IPS-NIHi11 (cell line): ENCODE data around the gene HLX.

Experiments used
- DNase-seq: peaks from one replicate; pipeline ENCODE4 v3.0.0; 2012; ENCODE audit warnings: mixed read lengths, low spot score

HLX gene

DNA sequence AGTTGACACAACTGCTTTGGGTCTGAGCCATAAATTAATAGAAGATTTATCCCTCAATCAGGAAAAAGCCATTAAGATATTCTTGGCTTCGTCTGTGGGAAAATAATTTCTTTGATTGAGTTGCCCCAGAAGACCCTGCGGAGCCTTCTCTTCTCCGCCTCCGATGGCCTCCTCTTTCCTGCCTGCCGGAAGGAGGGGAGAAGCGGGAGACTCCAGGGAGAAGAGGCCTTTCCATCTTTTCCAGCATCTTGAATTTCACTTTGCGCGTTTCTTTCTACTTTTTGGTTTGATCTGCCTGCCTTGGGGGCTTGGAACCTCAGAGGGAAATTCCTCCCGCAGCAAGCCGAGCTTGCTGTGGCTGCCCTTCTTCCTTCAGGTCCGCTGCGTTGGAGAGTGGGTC is 16.8 kb downstream of the HLX start:
- no peak for DNase-seq

DNA sequence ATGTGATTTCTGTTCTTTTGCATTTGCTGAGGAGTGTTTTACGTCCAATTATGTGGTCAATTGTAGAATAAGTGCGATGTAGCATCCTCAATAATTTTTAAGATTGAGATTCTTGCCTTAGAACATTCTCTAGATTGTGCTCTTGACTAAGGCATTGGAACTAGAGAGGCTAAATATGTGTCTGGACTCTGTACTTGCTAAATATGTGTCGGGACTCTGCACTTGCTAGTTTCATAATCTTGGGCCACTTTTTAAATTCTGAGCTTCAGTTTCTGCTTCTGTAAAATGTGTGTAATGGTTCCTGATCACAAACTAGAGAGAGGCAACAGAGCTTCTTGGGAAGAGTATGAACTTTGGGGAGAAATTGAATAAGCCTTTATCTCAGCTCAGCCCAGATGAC is 21.6 kb downstream of the HLX start:
- DNase-seq = no peak

DNA sequence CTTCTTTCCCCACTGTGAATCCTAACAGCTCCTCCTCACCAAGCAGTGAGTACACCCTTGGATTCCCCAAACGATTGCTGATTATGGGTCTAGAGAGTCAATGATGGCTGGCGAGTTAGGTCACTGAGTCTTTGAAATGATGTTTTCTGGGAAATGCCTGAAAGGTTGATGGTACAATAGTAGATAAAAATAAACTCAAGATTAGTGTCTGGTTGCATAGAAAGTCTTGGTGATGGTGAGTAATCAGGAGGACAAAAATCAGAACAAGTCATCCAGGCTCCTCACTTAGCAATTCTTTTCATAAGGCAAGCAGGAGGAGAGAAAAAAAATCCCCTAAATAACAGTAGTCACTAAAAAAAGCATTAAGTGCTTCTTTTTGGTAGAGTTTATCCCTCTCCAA is 22.6 kb downstream of the HLX start:
- no peak for DNase-seq

DNA sequence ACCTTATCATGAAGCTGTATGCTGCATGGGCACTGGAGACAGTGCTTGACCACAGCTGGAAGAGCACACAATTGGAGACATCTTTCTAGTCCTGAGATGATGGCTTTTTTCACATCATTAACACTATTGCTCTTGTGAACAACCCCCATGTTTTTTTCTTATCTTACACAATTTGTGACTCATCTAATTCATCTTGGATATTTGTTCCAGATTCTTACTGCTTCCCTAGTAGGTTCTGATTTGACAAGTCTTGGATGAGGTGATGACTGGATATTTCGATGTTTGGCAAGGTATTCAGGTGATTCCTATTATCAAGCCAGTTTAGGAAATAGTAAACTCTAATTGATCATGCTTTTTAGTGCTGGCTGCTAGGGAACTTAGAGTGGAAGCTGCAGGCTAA is 23.7 kb downstream of the HLX start:
- DNase-seq = no peak

DNA sequence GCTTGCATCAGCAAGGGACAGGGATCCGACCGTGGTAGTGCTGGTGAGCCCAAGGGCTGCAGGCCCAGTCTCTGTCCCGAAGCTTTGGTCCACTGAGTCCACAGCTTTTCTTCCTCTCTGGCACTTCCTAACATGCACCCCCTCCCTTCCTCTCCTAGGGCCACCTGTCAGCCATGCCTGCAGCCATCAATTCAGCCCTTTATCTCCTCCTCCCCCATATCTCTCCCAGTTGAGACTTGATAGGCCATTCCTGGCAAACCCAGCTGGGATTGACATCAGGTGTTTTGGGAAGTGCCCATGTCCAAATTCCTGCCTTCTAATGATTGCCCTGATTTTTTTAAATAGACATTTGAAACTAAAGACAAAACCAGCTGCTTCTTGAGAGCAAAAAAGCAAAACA is 25.6 kb downstream of the HLX start:
- DNase-seq = no peak

DNA sequence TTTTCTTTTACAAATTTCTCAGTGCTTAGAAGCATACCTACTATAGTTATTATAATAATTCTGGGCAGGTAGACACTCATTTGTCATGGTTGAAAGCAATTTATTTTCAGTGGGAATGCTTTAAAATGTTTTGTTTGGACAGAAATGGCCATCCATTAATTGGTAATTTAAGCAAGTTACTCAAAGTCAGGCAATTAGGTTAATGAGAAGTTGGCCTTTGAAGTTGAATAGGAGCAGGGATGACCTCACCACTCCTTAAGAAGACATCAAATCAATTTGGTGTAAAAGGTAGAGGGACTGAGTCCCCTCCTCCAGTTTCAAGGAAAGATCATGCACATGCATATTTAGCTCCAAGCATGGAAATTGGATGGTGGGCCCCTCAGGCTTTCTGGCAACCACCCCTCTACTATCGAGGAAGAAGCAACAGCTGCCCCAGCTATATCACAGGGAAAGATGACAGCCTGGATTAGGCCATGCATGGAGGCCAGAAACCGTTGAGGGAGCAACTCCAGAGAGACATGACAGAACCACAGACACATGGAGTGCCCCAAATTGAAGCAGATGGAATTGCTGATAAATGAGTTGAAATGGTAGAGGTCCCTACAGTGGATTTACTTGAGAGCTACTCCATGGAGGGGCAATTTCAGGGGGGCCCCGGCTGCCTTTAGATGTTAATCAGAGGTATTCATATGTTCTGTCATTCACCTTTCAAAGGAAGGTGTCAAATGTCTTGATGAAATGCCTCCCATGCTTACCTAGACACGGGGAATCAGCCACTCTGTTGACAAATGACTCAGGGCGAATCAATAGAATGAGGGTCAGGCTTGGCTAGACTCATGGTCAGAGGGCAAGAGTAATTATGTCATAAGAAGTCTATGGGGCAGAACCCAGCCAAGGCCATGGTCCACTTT is 26.7 kb downstream of the HLX start:
- no peak for DNase-seq

DNA sequence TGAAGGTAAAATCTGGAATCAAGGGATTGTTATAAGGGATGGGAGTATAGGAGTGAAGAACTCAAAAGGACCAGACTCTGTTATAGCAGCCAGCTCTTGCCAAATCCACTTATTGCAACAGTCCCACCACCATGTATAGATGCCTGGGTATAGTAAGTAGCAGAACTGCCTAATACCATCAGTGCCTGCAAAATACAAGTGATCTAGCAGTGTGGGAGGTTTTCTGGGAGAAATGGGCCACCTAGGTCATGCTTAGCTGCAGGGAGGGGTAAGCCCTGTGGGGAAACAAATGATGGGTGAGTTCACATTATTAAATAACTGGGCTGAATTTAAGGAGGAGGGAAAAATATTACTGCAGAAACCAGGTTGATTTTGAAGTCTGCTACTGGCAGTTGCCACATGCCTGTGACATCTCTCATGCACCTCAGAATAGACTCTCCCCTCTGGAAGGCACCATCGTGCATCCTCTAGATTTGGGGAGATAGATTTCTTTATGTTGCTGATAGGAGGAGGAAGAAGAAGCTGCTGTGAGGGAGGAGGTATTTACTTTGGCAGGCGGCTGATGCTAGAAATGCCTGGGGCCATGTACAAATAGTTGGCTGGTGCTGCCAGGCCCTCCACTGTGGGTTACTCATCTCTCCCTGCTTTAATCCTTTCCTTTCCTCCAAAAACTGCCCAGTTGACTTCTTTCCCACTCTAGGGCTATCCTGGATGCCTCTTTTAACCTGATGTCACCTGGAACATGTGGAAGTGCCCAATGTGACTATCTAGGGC is 27.5 kb downstream of the HLX start:
- DNase-seq = no peak

DNA sequence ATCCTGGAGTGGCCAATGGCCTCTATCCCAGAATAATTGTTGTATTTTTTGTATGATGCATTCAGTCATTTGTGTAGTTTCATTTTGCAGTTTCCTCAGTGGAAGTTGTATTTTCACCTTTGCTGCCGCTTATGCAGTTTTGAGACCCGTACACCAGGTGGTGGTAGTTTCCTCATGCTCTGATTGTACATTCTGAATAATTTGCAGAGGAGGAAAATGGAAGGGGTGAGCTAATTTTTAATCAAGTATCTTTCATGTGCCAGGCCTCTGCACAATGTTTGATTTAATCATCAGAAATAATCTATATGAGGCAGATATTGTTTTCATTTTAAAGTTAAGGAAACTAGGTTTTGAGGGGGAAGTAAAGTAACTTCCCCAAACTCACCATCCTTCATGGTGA is 29.5 kb downstream of the HLX start:
- no peak for DNase-seq

DNA sequence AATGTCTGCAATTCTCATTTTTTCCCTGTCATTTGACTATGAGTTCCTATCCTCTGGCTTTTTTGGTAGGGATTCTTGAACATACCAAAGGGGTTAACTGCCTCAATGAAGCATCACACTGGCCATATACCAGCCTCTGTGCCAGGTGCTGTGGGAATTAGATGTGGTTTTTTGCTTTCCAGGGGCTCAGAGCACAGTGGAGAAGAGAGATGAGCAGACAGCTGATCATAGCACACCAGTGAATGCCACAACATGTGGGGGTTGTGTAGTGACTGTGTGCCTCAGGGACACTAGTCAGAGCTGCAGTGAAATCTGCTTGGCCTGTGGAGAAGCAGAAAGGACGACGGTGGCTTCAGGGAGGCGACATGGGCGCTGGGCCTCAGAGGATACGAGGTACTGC is 30.8 kb downstream of the HLX start:
- no peak for DNase-seq

DNA sequence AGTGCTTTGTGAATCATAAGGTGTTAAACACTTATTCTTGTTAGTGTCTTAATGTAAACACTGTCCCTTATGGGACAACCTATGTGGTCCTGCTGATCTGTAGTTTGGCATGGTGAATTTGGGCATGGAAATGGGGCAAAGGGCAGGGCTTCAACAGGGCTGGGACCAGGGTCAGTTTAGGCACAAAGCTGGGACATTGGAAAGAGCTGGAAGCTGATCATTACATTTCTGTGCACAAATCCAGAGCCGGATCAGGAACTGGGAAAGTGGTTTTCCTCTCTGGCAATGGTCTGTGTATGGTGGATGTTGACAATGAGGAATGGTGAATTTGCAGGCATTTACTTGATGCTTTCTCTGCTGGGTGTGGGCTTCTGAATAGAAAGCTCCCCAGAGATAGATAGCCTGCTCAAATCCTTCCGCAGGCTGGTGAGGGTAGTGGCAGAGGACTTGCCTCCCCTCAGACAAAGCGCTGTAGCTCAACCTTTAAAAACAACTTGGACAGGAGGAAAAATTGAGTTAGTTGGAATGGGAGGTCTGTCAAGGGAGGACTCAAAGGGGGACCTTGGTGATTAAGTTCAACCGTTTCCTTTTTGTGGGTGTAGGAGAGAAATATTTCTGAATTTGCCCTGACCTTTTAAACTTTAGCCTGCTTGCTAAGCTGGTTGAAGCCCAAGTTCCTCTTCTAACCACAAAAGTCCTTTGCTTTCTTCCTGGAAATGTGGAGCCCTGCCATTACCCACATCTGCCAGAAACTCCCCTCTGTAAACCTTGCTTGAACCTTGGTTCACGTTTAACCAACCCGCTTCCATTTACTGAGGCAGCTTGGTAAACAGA is 35.3 kb downstream of the HLX start:
- no peak for DNase-seq

DNA sequence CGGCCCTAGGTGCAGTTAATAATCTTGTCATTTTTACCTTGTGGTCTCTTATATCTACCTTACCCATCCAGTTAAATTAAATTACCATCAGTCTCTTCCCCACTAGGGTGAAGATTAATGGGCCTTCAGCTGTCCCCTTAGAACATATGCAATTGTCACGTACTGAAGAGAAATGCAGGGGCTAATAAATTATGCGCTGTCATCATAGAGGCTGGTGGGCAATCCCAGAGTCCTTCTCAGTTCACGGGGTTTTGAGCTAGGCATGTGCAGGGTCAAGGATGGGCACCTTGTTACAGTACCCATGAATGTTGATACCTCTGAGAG is 35.8 kb downstream of the HLX start:
- DNase-seq = no peak

DNA sequence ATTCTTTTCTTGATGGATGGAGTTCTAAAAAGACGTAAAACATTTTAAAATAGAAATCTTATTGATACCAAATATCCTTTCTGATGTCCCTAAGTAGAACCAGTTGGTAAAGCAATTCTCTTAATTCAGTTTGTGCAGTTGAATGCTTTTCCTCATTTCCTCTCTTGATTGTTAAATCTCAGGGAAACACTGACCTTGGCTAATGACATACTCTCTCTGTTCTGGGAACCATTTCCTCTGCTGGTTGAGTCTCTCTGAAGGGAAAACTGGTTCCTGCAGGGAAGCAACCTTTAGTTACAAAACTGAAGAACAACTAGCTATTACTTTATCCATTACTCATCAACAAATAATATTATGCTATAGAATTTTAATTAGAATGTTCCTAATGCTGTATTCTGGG is 36.7 kb downstream of the HLX start:
- DNase-seq = no peak

DNA sequence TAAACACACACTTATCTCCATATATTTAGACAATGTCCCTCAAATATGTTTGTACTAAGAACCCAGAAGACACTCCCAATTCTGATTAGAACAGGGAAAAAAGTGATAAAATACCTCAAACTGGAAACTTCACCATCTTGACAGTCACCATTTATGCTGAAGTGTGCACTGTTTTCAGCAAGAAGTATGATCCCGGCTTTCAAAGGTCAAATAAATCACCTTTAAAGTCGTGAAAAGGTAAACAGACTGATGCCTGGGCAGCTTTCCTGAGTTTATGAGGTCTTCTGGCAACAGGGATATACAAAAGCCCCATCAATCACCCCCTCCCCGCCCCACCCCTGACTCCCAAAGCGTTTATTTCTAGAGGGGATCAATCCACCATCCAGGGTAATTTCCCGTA is 37.9 kb downstream of the HLX start:
- no peak for DNase-seq

DNA sequence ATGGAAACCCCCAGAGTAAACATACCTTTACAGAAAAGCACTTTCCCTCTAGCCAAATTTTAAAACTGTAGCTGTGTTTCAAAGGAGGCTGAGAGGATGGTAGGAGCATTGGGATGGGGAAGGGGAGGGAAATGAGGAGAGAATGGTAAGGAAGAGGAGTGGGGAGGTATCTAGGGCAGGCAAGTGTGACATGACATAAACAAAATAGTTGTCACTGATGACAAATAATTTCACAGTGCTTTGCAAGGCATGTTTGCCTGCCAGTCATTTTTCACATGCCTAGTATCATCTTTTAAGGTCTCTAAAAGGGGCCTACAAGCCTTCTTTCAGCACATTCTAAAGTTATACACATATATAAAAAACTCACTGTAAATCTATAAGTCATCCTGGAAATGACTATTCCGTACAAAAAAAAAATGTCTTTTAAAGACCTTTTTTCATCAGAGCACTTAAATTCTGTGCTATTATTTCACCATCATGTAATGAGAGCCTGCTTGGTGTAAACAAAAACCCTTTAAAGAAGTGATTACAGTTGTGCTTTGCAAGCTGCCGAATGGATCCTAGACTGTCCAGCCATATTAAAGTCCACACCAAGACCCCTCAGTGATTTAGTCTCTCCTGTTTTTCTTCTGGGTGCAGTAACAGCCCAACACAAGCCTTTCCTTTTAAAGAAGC is 38.4 kb downstream of the HLX start:
- DNase-seq = no peak

DNA sequence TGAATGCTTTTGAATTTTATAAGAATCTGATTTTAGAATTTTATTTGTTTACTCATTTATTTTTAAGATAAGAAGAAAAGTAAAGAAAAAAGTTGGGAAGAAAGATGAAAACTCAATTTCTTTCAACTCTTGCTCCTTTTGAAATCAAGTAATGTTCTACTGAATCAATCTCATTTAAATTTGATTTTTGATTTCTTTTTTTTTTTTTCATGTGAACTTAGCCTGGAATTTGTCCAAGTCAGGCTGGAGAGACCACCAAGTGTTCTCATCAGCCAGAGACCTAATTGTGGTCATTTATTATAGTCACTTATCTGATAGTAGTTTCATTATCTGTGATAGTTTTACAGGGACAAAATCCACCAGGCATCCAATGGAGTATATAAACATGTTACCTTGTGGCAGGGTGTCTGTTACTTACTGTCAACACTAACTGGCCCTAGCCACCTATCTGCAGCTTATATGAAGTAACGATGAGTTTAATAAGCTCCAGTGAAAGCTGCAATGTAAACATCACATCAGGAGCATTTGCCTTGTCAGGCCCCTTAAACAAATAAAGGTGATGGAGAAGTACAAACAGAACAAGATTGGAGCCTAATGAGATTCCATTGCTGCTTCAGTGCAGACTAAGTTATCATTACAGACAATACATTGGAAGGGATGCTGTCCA is 39.2 kb downstream of the HLX start:
- no peak for DNase-seq

DNA sequence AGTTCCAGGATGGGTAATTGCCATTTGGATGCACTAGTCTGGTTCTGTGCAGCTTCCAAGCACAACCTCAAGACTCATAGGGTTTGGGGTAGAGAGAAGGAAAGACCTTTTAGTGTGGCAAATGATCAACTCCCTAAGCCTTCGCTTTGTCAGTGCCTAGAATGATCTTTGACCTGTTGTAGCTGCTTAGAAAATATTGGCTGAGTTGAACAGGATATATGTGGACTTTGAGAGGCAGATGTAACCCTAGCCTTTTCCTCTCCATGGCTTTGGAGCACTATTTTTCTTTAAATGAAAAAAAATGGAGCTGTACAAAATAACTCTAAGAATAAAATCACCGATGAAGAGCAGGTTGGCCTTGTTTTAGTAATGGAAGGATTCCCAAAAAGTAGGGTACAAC is 41.7 kb downstream of the HLX start:
- no peak for DNase-seq

DNA sequence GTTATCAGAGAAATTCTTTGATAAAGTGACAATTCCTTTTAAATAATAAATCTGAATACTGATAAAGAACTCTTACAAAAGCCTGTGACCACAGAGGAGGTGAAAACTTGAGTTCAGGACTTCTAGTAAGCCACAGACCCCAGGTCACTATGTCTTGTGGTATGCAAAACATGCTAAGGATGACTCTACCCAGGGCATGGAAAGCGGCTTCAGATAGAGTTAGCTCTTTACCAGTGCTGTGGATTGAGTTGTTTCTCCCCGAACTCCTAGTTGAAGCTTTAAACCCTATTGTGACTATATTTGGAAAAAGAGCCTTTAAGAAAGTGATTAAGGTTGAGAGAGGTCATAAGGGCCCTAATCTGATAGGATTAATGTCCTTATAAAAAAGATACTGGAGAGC is 42.3 kb downstream of the HLX start:
- DNase-seq = no peak

DNA sequence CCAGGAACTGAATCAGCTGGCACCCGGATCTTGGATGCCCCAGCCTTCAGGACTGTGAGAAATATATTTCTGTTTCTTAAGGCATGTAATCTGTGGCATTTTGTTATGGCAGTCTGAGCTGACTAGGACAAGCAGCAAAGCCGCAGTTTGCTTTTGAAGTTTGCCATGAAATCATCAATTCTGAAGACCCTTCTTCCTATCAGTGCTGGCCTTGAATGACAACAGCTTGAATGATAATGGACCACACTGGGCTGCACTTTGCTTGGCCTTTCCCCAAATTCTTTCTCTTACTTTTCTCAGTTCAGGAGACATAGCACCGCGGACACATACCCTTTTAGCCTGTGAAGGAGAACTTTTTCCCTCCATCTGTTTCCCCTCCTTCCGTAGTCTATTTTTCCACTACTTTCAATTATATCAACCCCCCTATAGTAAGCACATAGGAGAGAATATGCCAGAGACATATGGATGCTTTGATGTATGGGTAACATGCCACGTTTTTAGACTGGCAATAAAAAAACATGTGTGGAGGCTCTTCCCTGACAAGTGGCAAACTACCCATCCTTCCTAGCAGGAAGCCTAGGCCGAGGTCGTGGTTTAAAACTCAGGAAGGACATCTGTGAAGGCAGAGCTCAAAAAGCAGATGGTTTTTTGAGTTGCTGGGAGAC is 42.9 kb downstream of the HLX start:
- peak; percentile 16 for DNase-seq

DNA sequence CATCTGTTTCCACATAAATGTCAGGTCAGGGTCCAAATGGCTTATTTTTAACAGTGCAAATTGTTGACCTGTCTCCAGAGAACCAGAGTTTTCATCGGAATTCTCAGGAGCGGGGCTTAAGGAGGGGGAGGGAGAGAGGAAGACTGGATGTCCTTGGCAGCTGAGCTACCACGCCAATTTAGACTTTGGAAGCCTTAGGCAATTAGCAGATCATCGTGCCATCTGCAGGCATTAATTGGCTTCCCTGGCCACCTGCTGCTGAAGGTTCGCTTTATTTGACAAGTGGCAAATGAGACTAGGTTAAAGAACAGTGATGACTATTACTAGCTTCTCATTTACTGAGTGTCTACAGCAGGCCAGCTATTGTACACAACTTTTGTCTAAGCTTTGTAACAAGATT is 43.7 kb downstream of the HLX start:
- no peak for DNase-seq

DNA sequence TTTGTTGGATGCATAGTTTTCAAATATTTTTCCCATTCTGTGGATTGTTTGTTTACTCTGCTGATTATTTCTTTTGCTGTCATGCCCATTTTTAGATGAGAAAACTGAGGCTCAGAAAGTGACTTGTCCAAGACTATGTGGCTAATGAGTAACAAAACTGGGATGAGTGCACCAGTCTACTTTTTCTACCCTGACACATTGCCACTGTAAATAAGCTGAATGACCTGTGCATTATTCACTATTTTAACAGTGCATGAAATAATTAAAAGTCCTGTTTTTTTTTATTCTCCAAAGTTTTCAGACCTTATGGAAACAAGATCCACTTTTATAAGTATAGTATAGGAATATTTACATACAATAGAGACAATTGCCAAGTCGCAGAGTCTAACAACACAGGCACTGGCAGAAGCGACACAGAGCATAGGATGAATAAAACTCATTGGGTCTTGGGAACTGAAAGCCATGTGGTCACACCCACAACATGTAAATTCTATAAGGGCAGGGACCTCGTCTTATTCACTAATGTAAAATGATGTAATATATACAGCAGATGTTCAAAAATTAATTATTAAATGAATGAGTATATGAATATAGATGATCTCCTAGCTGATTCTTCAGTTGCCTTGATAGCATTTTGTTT is 45.2 kb downstream of the HLX start:
- no peak for DNase-seq

DNA sequence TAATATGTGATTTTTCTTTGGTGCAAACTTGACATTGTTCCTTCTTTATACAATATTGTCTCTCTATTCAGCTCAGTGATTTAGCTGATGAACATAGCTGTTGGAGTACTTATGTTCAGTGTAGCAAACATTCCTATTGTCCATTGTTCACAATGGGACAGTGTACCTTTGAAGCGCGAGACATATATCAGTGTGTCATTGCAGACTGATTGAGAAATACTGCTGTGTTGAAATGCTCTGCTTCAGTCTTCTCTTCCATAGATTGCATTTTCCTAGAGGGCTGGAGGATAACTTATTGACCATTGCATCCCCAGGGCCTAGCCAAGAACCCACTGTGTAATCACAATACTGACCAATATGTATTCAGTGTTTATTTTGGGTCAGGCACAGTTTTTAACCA is 46.5 kb downstream of the HLX start:
- DNase-seq = no peak
